ENCODE measurements around the gene GBP7.
A peak's percentile ranks its signal among the peaks of the same experiment; 100 is the strongest.
"Not testable (repeated sequence)": the region's sequence is repeated elsewhere in the genome, so short reads cannot be mapped to it uniquely, and the experiment has no call there.

Gene GBP7

DNA sequence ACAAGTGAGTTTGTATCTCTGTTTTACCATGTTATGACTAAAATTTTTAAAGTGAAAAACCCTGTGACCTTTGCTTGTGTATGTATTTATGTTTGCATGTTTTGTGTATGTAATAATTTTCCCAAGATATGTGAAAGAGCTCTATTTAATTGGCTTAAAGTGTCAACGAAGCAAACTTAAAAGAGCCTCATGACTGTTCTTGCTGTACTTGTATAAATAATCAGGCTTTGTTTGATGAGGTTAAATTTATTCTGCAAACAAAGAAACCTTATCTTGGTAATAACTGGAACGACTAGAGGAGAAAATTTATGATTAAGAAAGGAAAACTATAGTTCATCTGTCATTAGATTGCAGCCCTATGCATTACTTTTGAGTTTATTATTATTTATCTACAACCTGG is 6.6 kb downstream of the GBP7 start:
- no peak for DNase-seq

DNA sequence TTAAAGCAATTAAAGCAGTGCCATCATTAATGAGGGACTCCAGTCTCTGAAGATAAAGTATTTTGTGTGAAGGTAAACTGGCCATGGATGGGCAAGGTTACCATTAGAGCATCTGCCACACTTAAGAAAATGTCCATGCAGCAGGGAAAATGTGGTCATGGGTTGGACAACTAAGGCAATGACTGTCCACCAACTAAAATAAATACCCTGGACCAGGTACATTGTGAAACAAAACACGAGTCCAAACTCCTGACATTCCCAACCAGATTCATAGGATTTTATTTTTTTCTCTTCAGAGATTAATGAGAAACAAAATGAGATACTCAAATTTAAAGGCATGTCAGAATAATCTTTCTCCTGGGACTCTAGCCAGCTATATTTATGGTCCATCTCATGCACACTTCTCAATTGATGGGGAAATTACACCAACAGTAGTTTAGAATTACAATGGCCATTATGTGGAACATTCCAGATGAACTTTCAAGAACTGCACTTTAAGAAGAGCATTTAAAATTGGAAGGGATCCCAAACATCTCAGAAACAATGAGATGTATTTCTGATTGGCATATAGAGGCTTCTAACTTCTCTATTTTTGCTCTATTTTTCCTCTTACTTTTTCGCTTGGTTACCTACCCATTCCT is 8.1 kb downstream of the GBP7 start:
- DNase-seq, result no peak

DNA sequence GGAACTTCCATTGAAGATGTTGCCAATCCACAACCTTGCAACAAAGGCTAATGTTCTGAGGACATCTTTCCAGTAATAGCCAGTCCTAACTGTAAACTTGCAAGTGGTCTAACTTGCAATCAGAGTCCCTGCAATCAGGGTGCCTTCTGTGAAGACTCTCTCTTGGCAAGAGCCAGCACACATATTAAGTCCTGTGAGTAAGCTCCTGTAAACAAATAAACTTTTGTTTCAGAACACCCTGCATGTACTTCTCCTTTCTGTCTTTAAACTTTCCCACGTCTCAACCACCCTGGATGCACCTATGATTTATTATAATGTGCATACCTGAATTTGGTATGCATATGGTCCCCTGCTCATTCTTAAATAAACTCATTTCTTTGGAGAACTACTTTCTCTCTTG is 9.1 kb downstream of the GBP7 start:
- no peak for DNase-seq

- DNase-seq, result no peak
Observed at GRCh38 chr1:89165811-89166210, 10.0 kb downstream of the GBP7 start.

DNA sequence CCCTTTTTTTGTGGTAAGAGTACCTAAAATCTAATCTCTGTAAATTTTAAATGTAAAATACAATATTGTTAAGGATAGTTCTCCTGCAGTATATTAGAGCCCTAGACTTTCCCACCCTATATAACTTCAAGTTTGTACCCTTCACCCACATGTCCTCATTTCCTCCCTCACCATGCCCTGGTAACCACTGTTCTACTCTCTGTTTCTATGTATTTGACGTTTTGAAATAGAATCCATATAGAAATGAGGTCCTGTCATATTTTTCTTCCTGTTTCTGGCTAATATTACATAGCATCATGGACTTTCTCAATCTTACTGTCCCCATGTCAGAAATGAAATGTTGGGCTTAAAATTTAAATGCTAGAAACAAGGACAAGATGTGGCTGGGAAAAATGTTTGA is 24.8 kb downstream of the GBP7 start:
- no peak for DNase-seq

DNA sequence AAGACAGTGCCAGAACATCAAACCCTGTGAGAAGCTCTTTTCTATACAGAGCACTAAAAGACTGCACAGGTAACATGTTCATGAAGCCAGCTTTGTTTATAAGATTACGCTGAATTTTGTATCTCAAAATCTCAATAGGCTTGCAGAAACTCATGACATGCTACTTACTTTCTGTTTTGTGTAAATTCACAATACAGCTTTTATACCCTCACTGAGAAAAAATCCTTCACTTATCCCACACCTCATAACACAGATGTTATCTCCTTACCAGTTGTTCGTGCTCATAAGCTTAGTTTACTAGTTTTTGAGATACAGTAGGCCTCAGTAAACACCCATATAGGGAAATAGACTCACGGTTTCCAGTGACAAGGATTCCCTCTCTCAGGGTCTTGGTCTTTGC is 25.8 kb downstream of the GBP7 start:
- DNase-seq, result no peak

DNA sequence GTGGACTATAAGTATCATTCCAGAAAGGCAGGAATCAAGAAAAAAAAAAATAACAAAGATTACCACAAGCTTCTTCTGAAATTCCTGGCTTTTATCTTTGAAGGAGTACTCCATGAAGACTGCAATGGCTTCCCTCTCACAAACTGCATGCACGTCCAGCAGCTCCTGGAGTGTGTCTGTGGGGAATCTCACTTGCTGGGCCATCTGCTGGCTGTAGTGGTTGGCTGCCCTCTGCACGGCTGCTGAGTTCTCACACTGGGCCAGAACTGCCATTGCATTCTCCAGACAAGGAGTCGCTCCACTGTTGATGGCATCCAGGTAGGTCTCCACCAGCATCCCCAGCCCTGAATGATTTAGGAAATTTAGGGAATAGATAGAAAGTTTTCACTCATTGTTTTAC is 26.6 kb downstream of the GBP7 start:
- no peak for DNase-seq

GRCh38 chr1:89147678-89148658 is 27.8 kb downstream of the GBP7 start:
- DNase-seq, result no peak

DNA sequence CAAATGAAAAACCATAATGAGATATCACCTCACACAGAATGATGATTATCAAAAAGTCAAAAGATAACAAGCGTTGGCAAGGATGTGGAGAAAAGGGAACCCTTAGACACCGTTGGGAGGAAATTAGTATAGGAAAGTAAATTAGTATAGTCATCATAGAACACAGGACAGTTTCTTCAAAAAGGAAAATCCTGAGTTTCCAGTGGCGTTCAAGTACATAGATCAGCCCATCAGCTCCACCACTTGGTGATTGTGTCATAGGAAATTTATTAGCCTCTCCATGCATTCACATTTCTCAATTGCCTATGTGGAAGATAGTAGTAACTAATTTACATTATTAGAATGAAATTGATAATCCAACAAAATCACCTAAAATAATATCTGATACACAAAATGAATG is 29.1 kb downstream of the GBP7 start:
- DNase-seq, result no peak

GRCh38 chr1:89143484-89143883 is 32.3 kb downstream of the GBP7 start:
- no peak for DNase-seq

- no peak for DNase-seq
Observed at GRCh38 chr1:89142160-89142559, 33.6 kb downstream of the GBP7 start.

- no peak for DNase-seq
Observed at GRCh38 chr1:89133747-89134146, 42.1 kb downstream of the GBP7 start.

- DNase-seq, result no peak
Observed at GRCh38 chr1:89130716-89131115, 45.1 kb downstream of the GBP7 start.

DNA sequence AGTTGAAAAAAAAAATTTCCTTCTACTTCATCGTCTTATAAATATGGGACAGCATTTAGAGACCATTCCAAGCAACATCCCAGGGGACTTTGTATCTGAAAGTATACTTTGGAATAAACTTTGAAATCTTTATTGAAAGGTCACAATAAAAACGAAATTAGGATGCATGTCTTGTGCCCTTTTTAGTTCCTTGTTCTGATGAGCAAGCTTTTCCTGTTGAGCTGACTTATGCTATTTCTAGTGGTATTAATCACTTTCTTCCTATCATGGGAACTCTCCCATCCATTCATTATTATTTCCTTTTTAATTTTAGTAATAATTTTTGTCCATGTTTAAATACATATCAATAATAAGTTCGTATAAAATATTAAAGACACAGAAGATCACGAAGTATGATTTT is 45.9 kb downstream of the GBP7 start:
- no peak for DNase-seq

- not testable (repeated sequence) for DNase-seq
Observed at GRCh38 chr1:89128003-89128458, 47.8 kb downstream of the GBP7 start.

GRCh38 chr1:89126602-89127565 is 48.9 kb downstream of the GBP7 start:
- peak; percentile 7 for DNase-seq

- DNase-seq, result peak; percentile 42
Observed at GRCh38 chr1:89125913-89126580, 49.8 kb downstream of the GBP7 start, which contains the start of gene GBP2. GBP2 (minus strand) TSS chr1:89126114; CDS start chr1:89121966, 4,148 bp downstream.

- no peak for DNase-seq
Observed at GRCh38 chr1:89125240-89125912, 50.4 kb downstream of the GBP7 start.

DNA sequence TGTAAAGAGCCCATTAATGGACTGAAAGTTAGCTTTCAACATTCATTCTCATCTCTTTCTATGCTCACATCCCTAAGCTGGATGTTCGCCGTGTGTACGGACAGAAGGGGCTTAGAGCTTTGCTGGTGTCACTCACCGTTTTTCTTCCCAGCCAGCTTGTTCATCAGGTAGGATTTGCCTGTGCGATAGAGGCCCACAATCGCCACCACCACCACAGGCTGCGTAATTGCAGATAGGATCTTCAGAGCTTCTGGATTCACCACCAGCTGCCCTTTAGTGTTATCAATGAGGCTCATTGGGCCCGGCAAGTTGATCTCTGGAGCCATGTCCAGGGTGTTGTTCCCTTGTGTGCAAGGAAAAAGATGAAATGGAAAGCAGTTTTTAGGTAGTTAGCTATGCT is 54.2 kb downstream of the GBP7 start:
- no peak for DNase-seq

DNA sequence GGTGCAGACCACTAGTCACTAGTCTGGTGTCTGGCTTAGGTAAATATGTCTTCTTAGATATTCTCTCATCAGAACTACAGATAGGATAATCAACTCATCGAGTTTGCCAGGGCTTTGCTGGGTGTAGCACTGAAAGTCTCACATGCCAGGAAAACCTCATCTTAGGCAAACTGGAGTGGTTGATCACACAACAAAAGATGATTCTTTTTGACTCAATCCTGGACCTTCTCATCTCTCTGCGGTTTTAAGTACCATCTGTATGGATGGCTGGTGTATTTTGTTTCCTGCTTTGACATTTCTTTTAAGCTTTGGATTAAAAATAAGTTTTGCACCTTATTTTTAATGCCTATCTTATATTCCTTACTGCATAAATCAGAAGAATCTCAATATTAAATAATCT is 61.1 kb downstream of the GBP7 start:
- DNase-seq, result no peak

DNA sequence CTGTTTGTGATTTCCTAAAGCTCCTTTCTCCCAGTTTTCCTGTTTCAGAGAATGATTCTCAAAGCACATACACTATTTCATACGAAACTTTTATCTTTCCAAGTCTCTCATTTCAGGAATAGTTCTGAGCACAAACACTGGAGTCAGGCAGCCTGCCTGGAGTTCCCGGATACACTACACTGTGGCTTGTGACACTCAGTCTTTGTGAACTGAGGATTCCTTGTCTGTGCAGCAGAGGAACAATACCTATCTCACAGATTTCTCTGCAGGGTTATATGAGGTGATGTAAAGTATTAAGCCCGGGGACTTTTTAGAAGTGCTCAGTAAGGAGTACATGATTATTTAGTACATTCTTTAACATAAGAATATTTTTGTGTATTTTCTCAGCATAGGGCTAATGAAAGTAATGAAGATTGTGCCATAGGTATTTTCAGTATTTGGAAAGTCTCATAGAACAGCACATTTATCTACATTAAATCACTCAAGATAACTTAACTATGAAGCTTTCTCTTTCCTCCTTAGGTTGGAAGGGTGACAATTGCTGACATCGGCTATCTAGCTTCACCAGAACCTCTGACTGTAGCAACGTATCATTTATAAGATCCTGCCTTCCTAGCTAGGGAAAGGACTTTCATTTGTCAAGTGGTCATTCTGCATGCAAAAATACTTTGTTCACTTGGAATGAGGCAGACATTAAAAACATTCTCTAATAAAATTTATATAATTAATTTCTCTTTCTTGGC is 62.8 kb downstream of the GBP7 start:
- no peak for DNase-seq

Measured in KG1 (cell line).